CD4-positive, alpha-beta T cell (primary cell): ENCODE data around the gene MIDN. TPM values are rescaled to one million over a fixed set of nuclear protein-coding genes. Genes with fewer than 3 reads are reported as not detected.

ENCODE experiments used
- ATAC-seq: fragments of 200-7000 bp; cut with Tn5 transposase; one replicate; pipeline ENCODE4 v1.10.0; 2022; ENCODE audit warnings: mild to moderate bottlenecking; ENCODE audit not compliant: poor library complexity
- CTCF ChIA-PET: fragments of 350-600 bp; sonication (Branson Sonifier 250); formaldehyde crosslinking; loops from one replicate; lab custom pipeline; 2021; ENCODE audit warnings: antibody characterized with exemption, inconsistent platforms; lab: Charles Lee
- POLR2A ChIA-PET: fragments of 350-600 bp; sonication (Branson Sonifier 250); formaldehyde crosslinking; loops from one replicate; lab custom pipeline; 2021; ENCODE audit warnings: antibody characterized with exemption, inconsistent platforms; lab: Charles Lee
- DNase-seq, 14 experiments: peaks; one replicate each; pipeline ENCODE4 v3.0.0-alpha.2; 2013 to 2020; ENCODE audit warnings: mixed read lengths in 2 of 14
- H3K27ac ChIP-seq, 2 donors: one replicate each; pipeline versions ENCODE4 v1.5.1 to v1.7.0; 2013; ENCODE audit warnings: low read length in 2 of 2, low read depth in 1 of 2, mild to moderate bottlenecking in 1 of 2
- H3K27me3 ChIP-seq, 2 experiments: 1 replicate in 1 of 2; 2 replicates in 1 of 2; pipeline versions ENCODE4 v1.6.1 to v1.7.0; 2013; ENCODE audit warnings: low read length in 2 of 2, control low read depth in 1 of 2, mild to moderate bottlenecking in 1 of 2, moderate library complexity in 1 of 2; ENCODE audit not compliant: insufficient read depth in 2 of 2, control insufficient read depth in 1 of 2
- H3K36me3 ChIP-seq: one replicate; pipeline ENCODE4 v1.6.1; 2013; ENCODE audit warnings: low read length, control low read depth; ENCODE audit not compliant: insufficient read depth
- H3K4me1 ChIP-seq: one replicate; pipeline ENCODE4 v1.6.1; 2013; ENCODE audit warnings: low read length, control low read depth; ENCODE audit not compliant: insufficient read depth
- H3K4me3 ChIP-seq: one replicate; pipeline ENCODE4 v1.5.1; 2013; ENCODE audit warnings: mild to moderate bottlenecking, low read length, moderate library complexity
- H3K9me3 ChIP-seq, 2 experiments: 1 replicate in 1 of 2; 2 replicates in 1 of 2; pipeline versions ENCODE4 v1.6.1 to v1.7.0; 2013; ENCODE audit warnings: low read length in 2 of 2, mild to moderate bottlenecking in 2 of 2, control low read depth in 1 of 2, moderate library complexity in 1 of 2; ENCODE audit not compliant: control insufficient read depth in 1 of 2, insufficient read depth in 1 of 2
- H3K27ac Mint-ChIP-seq: one replicate; pipeline ENCODE4 v1.8.0; 2020; ENCODE audit warnings: mixed read lengths
- H3K27me3 Mint-ChIP-seq: one replicate; pipeline ENCODE4 v1.8.0; 2021; ENCODE audit warnings: mixed read lengths
- H3K36me3 Mint-ChIP-seq: one replicate; pipeline ENCODE4 v1.8.0; 2021; ENCODE audit warnings: low read depth, mixed read lengths
- H3K4me1 Mint-ChIP-seq: one replicate; pipeline ENCODE4 v1.8.0; 2021; ENCODE audit warnings: low read depth, mixed read lengths
- H3K4me3 Mint-ChIP-seq: one replicate; pipeline ENCODE4 v1.8.0; 2020; ENCODE audit warnings: mild to moderate bottlenecking, mixed read lengths
- H3K9me3 Mint-ChIP-seq: one replicate; pipeline ENCODE4 v1.8.0; 2020; ENCODE audit warnings: mixed read lengths
- intact Hi-C, 2 experiments: fragments of 100-400 bp; cut with DNase I in 1 of 2; cut with micrococcal nuclease in 1 of 2; formaldehyde crosslinking; loops; one replicate each; pipeline versions ENCODE4 v1.15.1 to v1.9.0; 2023 to 2025; cut with DNase I, micrococcal nuclease
- total RNA-seq, 174 experiments: library from RNA in 2 of 174; stranded (reverse) in 2 of 174; gene quantifications; one replicate each; pipeline ENCODE4 v1.2.3 and lab custom pipeline; 2021 to 2026
- TF ChIP-seq, protein P1 (sequence below): fragments of 200-600 bp; IDR thresholded peaks from one replicate; pipeline ENCODE4 v1.8.0; 2022; ENCODE audit warnings: antibody characterized with exemption, mild to moderate bottlenecking

Gene MIDN
- total RNA-seq, 2 experiments from 2014 or later, result 214 to 228 TPM

DNA sequence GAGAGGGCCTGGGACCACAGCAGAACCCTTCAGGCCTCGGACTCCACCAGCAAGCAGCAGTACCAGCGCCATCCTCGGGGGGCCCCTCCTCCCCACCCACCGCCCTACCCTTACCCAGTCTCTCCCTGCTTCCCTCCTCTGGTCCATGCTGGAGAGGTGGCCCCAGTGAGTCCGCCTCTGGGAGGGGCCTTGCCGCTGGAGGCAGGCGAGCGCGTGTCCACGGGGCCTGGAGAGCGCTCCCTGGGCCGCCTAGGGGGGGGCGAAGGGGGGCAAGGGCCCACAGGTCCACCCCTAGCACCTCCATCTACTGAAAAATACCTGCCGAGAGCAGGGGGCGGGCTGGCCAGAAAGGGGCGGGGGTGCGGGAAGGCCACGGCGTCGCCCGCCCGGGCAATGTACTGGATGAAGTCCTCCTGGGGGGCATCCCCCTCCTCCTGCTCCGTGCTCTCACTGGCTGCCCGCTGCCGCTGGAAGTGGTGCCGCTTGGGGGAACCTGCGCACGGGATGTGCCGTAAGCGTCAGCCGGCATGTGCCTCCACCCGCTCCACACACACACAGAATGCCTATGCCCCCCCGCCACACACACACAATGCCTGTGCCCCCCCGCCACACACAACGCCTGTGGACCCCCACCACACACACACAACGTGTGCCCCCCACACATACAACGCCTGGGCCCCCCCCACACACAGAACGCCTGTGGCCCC is 17.4 kb upstream of the MIDN start:
- Histone ChIP-seq H3K27me3 (no peaks in the 10 kb centered on the region), H3K9me3 (peaks cover 0 to 5% of the 10 kb centered on the region in 2 experiments), H3K4me1 (no peaks in the 10 kb centered on the region), H3K4me3 (no peak overlapping the region), H3K27ac (no peak overlapping the region), H3K36me3 (peaks cover 3% of the 10 kb centered on the region)
- DNase-seq (no peak), ATAC-seq (no peak)
- Mint-ChIP-seq H3K9me3 (no peaks in the 10 kb centered on the region), H3K36me3 (peaks cover 3% of the 10 kb centered on the region), H3K27ac (no peak overlapping the region), H3K4me3 (no peak overlapping the region), H3K27me3 (no peaks in the 10 kb centered on the region), H3K4me1 (no peaks in the 10 kb centered on the region)
- ChIA-PET CTCF (no interaction called here), POLR2A (no interaction called here)
- intact Hi-C loops, result no loop called here
- TF ChIP-seq, protein P1, sequence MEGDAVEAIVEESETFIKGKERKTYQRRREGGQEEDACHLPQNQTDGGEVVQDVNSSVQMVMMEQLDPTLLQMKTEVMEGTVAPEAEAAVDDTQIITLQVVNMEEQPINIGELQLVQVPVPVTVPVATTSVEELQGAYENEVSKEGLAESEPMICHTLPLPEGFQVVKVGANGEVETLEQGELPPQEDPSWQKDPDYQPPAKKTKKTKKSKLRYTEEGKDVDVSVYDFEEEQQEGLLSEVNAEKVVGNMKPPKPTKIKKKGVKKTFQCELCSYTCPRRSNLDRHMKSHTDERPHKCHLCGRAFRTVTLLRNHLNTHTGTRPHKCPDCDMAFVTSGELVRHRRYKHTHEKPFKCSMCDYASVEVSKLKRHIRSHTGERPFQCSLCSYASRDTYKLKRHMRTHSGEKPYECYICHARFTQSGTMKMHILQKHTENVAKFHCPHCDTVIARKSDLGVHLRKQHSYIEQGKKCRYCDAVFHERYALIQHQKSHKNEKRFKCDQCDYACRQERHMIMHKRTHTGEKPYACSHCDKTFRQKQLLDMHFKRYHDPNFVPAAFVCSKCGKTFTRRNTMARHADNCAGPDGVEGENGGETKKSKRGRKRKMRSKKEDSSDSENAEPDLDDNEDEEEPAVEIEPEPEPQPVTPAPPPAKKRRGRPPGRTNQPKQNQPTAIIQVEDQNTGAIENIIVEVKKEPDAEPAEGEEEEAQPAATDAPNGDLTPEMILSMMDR, result no peak

- H3K4me1 ChIP-seq, result peaks cover 5% of the 10 kb centered on the region
- peaks cover 3% of the 10 kb centered on the region for H3K36me3 ChIP-seq
- peaks cover 0 to 7% of the 10 kb centered on the region in 2 experiments for H3K9me3 ChIP-seq
- peaks cover 2 to 6% of the 10 kb centered on the region in 2 experiments for H3K27me3 ChIP-seq
- no peak overlapping the region for H3K27ac ChIP-seq
- Mint-ChIP-seq H3K27me3 (no peaks in the 10 kb centered on the region), H3K9me3 (no peaks in the 10 kb centered on the region), H3K36me3 (peaks cover 3% of the 10 kb centered on the region), H3K4me3 (no peak overlapping the region), H3K27ac (no peak overlapping the region), H3K4me1 (no peaks in the 10 kb centered on the region)
- ChIA-PET CTCF (no interaction called here), POLR2A (no interaction called here)
- no peak overlapping the region for H3K4me3 ChIP-seq
- TF ChIP-seq, protein P1, result no peak
- intact Hi-C loops, result no loop called here
- DNase-seq (no peak), ATAC-seq (no peak)
Observed at GRCh38 chr19:1231729-1232637, 16.4 kb upstream of the MIDN start.

DNA sequence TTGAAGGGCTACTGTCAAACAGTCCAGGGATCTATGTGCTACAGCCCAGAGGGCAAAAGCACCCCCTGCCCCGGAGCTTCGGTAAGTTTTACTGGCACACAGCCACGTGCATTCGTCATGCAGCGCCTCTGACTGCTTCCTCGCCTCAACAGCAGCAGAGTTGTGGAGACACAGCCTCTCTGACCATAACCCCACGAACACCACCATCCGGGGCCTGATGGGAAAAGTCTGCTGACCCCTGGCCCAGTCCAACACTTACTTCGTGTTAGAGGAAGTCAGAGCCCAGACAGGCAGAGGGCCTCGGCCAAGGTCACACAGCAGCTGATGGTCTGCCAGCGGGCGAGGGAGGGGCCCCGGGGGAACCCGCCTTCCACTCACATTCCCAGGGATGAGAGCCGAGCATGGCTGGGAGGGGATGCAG is 15.7 kb upstream of the MIDN start:
- H3K27me3 ChIP-seq, result peaks cover 6 to 9% of the 10 kb centered on the region in 2 experiments
- Mint-ChIP-seq H3K27ac (no peak overlapping the region), H3K4me3 (no peak overlapping the region), H3K4me1 (no peaks in the 10 kb centered on the region), H3K36me3 (no peaks in the 10 kb centered on the region), H3K9me3 (no peaks in the 10 kb centered on the region), H3K27me3 (no peaks in the 10 kb centered on the region)
- H3K9me3 ChIP-seq, result peaks cover 0 to 9% of the 10 kb centered on the region in 2 experiments
- POLR2A ChIA-PET, result no interaction called here
- CTCF ChIA-PET, result no interaction called here
- H3K4me3 ChIP-seq, result no peak overlapping the region
- H3K27ac ChIP-seq, result no peak overlapping the region
- TF ChIP-seq, protein P1, result no peak
- H3K4me1 ChIP-seq, result peaks cover 10% of the 10 kb centered on the region
- ATAC-seq (no peak), DNase-seq (no peak)
- intact Hi-C loops, result no loop called here
- no peaks in the 10 kb centered on the region for H3K36me3 ChIP-seq
